CD14-positive monocyte (primary cell): ENCODE results near the gene DOP1B. TPM values are rescaled to one million over a fixed set of nuclear protein-coding genes. Genes with fewer than 3 reads are reported as not detected.

Experiments used
- DNase-seq, 3 donors: peaks; one replicate each; pipeline ENCODE4 v3.0.0-alpha.2; 2011 to 2022
- H2AFZ ChIP-seq: 2 replicates; pipeline ENCODE4 v1.6.0; 2012; ENCODE audit warnings: mild to moderate bottlenecking, low read depth, low read length, inconsistent platforms; ENCODE audit not compliant: insufficient read depth, poor library complexity, severe bottlenecking
- H3K27ac ChIP-seq, 2 donors: 1 replicate in 1 of 2; 2 replicates in 1 of 2; pipeline ENCODE4 v1.5.1; 2012 to 2013; ENCODE audit warnings: low read length in 2 of 2, control low read depth in 1 of 2, inconsistent platforms in 1 of 2, low read depth in 1 of 2, mild to moderate bottlenecking in 1 of 2
- H3K27me3 ChIP-seq, 2 donors: one replicate each; pipeline versions ENCODE4 v1.6.0 to v1.6.1; 2011 to 2013; ENCODE audit warnings: low read length in 2 of 2; ENCODE audit not compliant: control insufficient read depth in 2 of 2, insufficient read depth in 2 of 2
- H3K36me3 ChIP-seq, 2 donors: replicated peaks in 1 of 2; 1 replicate in 1 of 2; 2 replicates in 1 of 2; pipeline versions ENCODE4 v1.5.1 to v1.6.1; 2012 to 2013; ENCODE audit warnings: low read length in 2 of 2, control low read depth in 1 of 2, inconsistent platforms in 1 of 2, mild to moderate bottlenecking in 1 of 2; ENCODE audit not compliant: insufficient read depth in 2 of 2, control insufficient read depth in 1 of 2
- H3K4me1 ChIP-seq, 2 donors: 1 replicate in 1 of 2; 2 replicates in 1 of 2; pipeline versions ENCODE4 v1.5.1 to v1.6.1; 2012 to 2013; ENCODE audit warnings: low read length in 2 of 2, control low read depth in 1 of 2, inconsistent platforms in 1 of 2, mild to moderate bottlenecking in 1 of 2, moderate library complexity in 1 of 2; ENCODE audit not compliant: insufficient read depth in 2 of 2, control insufficient read depth in 1 of 2
- H3K4me2 ChIP-seq: replicated peaks from 2 replicates; pipeline ENCODE3; 2012; ENCODE audit warnings: low read length, moderate library complexity, mild to moderate bottlenecking; ENCODE audit not compliant: poor library complexity, severe bottlenecking; ENCODE audit errors: extremely low read depth
- H3K4me3 ChIP-seq, 3 experiments: fragments of 200-600 bp in 1 of 3; sonication (generic) in 1 of 3; replicated peaks in 1 of 3; 1 replicate in 2 of 3; 2 replicates in 1 of 3; pipeline ENCODE4 v1.5.1; 2011 to 2013; ENCODE audit warnings: low read length in 3 of 3, mild to moderate bottlenecking in 3 of 3, control low read depth in 2 of 3, low read depth in 2 of 3, inconsistent platforms in 1 of 3, moderate library complexity in 1 of 3
- H3K79me2 ChIP-seq: 2 replicates; pipeline ENCODE4 v1.6.0; 2012; ENCODE audit warnings: mild to moderate bottlenecking, control low read depth, inconsistent platforms, low read length, moderate library complexity; ENCODE audit not compliant: insufficient read depth
- H3K9ac ChIP-seq: 2 replicates; pipeline ENCODE4 v1.6.0; 2017; ENCODE audit warnings: low read length, mild to moderate bottlenecking; ENCODE audit not compliant: insufficient read depth, poor library complexity, severe bottlenecking
- H3K9me3 ChIP-seq, 2 donors: replicated peaks in 1 of 2; 1 replicate in 1 of 2; 2 replicates in 1 of 2; pipeline versions ENCODE4 v1.5.1 to v1.6.1; 2012 to 2013; ENCODE audit warnings: low read length in 2 of 2, control low read depth in 1 of 2; ENCODE audit not compliant: control insufficient read depth in 1 of 2, insufficient read depth in 1 of 2
- H4K20me1 ChIP-seq: 2 replicates; pipeline ENCODE4 v1.6.0; 2012; ENCODE audit warnings: mild to moderate bottlenecking, low read length, control low read depth, moderate library complexity; ENCODE audit not compliant: insufficient read depth
- H3K27ac Mint-ChIP-seq, 7 donors: one replicate each; pipeline ENCODE4 v1.8.0; 2020; ENCODE audit warnings: mild to moderate bottlenecking in 7 of 7, mixed read lengths in 7 of 7, moderate library complexity in 6 of 7, inconsistent platforms in 2 of 7
- H3K27me3 Mint-ChIP-seq, 3 donors: one replicate each; pipeline ENCODE4 v1.8.0; 2021 to 2022; ENCODE audit warnings: low read depth in 3 of 3, mild to moderate bottlenecking in 3 of 3, mixed read lengths in 3 of 3, moderate library complexity in 3 of 3, inconsistent platforms in 1 of 3
- H3K36me3 Mint-ChIP-seq, 2 donors: one replicate each; pipeline ENCODE4 v1.8.0; 2020; ENCODE audit warnings: mixed read lengths in 2 of 2, inconsistent platforms in 1 of 2, mild to moderate bottlenecking in 1 of 2
- H3K4me1 Mint-ChIP-seq: one replicate; pipeline ENCODE4 v1.8.0; 2020; ENCODE audit warnings: mild to moderate bottlenecking, mixed read lengths
- H3K4me3 Mint-ChIP-seq, 2 donors: one replicate each; pipeline ENCODE4 v1.8.0; 2020; ENCODE audit warnings: mild to moderate bottlenecking in 2 of 2, mixed read lengths in 2 of 2, moderate library complexity in 1 of 2
- H3K9me3 Mint-ChIP-seq, 7 donors: one replicate each; pipeline ENCODE4 v1.8.0; 2020 to 2022; ENCODE audit warnings: mixed read lengths in 7 of 7, mild to moderate bottlenecking in 6 of 7, moderate library complexity in 6 of 7, inconsistent platforms in 2 of 7
- WGBS: methylation state at CpG from one replicate; pipeline ENCODE4 v1.1.5; 2013; ENCODE audit warnings: missing lambda C conversion rate; ENCODE audit not compliant: insufficient coverage; 5-methylcytosine and 5-hydroxymethylcytosine counted together
- intact Hi-C, 2 donors: fragments of 100-400 bp; cut with micrococcal nuclease; formaldehyde crosslinking; loops; one replicate each; pipeline versions ENCODE4 v1.15.0 to v1.15.1; 2023
- polyA plus RNA-seq, 3 donors: library from polyadenylated mRNA; depleted of rRNA in 1 of 3; unstranded in 2 of 3; stranded (reverse) in 1 of 3; fragments of 300-500 nt in 2 of 3; fragments of >200 nt in 1 of 3; fragmentation: Illumina TruSeq in 2 of 3; gene quantifications; 1 replicate in 2 of 3; 2 replicates in 1 of 3; pipeline ENCODE4 v1.2.3, GENCODE V29; 2012 to 2021
- TF ChIP-seq, protein P1 (sequence below): fragments of 200-600 bp; IDR thresholded peaks from one replicate; pipeline ENCODE4 v1.8.0; 2022; ENCODE audit warnings: antibody characterized with exemption, mild to moderate bottlenecking

DOP1B gene
- polyA plus RNA-seq, 3 donors = 6.0 to 14.4 (median 11.0) TPM

DNA sequence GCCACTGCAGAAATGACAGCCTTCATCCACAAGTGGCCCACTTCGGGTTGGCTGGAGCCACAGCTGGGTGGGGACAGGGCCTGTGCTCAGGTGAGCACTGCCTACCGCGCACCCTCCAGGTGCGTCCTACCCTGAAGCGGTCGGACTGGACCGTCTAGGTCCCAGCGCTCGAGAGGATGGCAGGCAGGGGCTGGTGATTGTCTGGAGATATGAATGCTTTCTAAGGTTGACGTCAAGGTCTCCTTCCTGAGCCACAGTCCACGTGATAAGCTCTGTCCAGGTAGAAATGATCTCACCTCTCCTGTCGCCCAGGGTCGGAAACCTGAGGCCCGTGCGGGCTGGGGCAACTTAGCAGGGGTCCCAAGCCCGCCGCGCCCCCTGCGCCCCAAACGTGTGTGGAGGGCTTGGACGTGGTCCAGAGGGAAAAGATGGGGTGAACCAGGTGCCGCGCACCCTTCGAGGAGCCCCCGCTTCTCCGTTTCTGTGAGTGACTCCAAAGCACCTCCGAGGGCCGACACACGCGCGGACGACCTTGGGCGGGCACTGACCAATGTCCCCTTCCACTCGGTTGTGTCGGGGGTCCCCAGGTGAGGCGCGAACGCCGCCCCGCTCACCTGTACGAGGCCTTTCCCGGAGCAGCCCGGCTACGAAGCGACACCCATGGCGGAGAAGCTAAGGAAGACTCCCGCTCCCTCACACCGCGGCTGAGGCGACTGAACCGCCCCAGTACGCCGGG lies 853 bp upstream of the DOP1B start:
- Mint-ChIP-seq H3K9me3 (peaks cover 0 to 6% (median 3%) of the 10 kb centered on the region in 7 donors), H3K27me3 (peaks cover 1 to 3% (median 2%) of the 10 kb centered on the region in 3 donors), H3K36me3 (peaks cover 1 to 10% of the 10 kb centered on the region in 2 donors), H3K4me1 (peaks cover 54% of the 10 kb centered on the region), H3K4me3 (peak overlapping the region; percentile 86 to 93), H3K27ac (peak overlapping the region; percentile 23 to 94 (median 84))
- H3K4me2 ChIP-seq = peak overlapping the region; percentile 85
- peak overlapping the region; percentile 71 for H3K9ac ChIP-seq
- H2AFZ ChIP-seq = peak overlapping the region; percentile 89
- 4% methylated on average over 43 of the region's 53 CpGs for WGBS
- H3K9me3 ChIP-seq = peaks cover 0 to 2% of the 10 kb centered on the region in 2 donors
- intact Hi-C loops = loop anchor here (1.0 to 10.0 kb wide), 4 partner anchors 93 to 1109 kb away; partner anchors contain the start of genes MORC3 (in 1 of the 2), SETD4 (in 1 of the 2) and VPS26C (in 1 of the 2)
- peaks cover 49 to 52% of the 10 kb centered on the region in 2 donors for H3K4me1 ChIP-seq
- TF ChIP-seq, protein P1, sequence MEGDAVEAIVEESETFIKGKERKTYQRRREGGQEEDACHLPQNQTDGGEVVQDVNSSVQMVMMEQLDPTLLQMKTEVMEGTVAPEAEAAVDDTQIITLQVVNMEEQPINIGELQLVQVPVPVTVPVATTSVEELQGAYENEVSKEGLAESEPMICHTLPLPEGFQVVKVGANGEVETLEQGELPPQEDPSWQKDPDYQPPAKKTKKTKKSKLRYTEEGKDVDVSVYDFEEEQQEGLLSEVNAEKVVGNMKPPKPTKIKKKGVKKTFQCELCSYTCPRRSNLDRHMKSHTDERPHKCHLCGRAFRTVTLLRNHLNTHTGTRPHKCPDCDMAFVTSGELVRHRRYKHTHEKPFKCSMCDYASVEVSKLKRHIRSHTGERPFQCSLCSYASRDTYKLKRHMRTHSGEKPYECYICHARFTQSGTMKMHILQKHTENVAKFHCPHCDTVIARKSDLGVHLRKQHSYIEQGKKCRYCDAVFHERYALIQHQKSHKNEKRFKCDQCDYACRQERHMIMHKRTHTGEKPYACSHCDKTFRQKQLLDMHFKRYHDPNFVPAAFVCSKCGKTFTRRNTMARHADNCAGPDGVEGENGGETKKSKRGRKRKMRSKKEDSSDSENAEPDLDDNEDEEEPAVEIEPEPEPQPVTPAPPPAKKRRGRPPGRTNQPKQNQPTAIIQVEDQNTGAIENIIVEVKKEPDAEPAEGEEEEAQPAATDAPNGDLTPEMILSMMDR = no peak
- peak overlapping the region; percentile 57 to 72 for H3K27ac ChIP-seq
- no peaks in the 10 kb centered on the region for H3K36me3 ChIP-seq
- peaks cover 11% of the 10 kb centered on the region for H4K20me1 ChIP-seq
- no peak for DNase-seq
- H3K4me3 ChIP-seq = peak overlapping the region; percentile 55 to 78 (median 73)
- H3K27me3 ChIP-seq = no peaks in the 10 kb centered on the region
- H3K79me2 ChIP-seq = peaks cover 37% of the 10 kb centered on the region

DNA sequence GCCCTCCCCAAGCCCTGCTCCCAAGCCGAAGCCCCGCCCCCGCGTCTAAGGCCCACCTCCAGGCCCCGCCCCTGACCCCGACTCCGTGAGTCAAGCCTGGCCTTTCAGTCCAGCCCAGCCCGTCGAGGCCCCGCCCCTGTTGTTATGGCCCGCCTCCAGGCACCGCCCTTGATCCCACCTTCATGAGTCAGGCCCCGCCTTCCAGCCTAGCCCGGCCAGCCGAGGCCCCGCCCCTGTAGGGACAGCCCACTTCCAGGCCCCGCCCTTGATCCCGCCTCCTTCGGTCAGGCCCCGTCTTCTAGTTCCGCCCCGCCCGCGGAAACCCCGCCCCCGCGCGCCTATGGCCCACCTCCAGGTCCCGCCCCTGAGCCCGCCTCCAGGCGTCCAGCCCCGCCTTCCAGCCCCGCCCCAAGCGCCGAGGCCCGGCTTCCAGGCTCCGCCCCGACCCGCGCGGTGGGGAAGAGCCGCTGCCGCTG lies 247 bp upstream of the DOP1B start:
- peak overlapping the region; percentile 86 to 93 for H3K4me3 Mint-ChIP-seq
- H3K9me3 Mint-ChIP-seq = peaks cover 0 to 6% (median 3%) of the 10 kb centered on the region in 7 donors
- peaks cover 1 to 3% (median 2%) of the 10 kb centered on the region in 3 donors for H3K27me3 Mint-ChIP-seq
- peak; percentile 99 for DNase-seq
- Histone ChIP-seq H3K36me3 (peaks cover 0 to 2% of the 10 kb centered on the region in 2 donors), H3K27me3 (no peaks in the 10 kb centered on the region), H3K4me2 (peak overlapping the region; percentile 96), H3K79me2 (peaks cover 43% of the 10 kb centered on the region), H2AFZ (peak overlapping the region; percentile 89), H3K4me3 (peak overlapping the region; percentile 73 to 90 (median 77)), H3K9me3 (peaks cover 0 to 2% of the 10 kb centered on the region in 2 donors), H3K4me1 (peaks cover 43 to 46% of the 10 kb centered on the region in 2 donors), H3K27ac (peak overlapping the region; percentile 57 to 80), H3K9ac (peak overlapping the region; percentile 89), H4K20me1 (peaks cover 11% of the 10 kb centered on the region)
- under 1% methylated on average over 38 of the region's 43 CpGs for WGBS
- H3K27ac Mint-ChIP-seq = peak overlapping the region in 4 of 7 donors; percentile 77 to 94 (median 90)
- H3K36me3 Mint-ChIP-seq = peaks cover 3 to 12% of the 10 kb centered on the region in 2 donors
- H3K4me1 Mint-ChIP-seq = peaks cover 52% of the 10 kb centered on the region
- TF ChIP-seq, protein P1 = no peak
- intact Hi-C loops = loop anchor here (1.0 to 10.0 kb wide), 4 partner anchors 94 to 1108 kb away; partner anchors contain the start of genes MORC3 (in 1 of the 2), SETD4 (in 1 of the 2) and VPS26C (in 1 of the 2)
